ENCODE data around the gene COMMD9.

Gene COMMD9

DNA sequence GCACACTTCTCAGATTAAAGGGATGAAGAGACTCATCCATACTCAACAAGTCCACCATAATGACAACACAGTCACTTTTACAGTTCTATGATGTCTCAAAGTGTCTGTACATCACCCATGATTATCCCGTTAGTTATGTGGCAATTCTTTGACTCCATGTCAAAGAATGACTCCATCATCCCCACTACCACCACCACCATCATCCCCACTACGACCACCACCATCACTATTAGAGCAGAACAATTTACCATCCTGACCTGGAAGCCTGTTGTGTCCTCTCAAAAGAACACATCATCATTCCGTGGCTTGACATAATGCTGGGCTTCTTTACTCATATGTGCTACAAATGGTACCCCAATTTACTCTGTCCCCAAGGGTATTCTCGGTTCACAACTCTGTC, 20.6 kb upstream of the COMMD9 start:
- DNase-seq (ENCODE audit: low read depth), result no peak
- TF ChIP-seq, protein P1, sequence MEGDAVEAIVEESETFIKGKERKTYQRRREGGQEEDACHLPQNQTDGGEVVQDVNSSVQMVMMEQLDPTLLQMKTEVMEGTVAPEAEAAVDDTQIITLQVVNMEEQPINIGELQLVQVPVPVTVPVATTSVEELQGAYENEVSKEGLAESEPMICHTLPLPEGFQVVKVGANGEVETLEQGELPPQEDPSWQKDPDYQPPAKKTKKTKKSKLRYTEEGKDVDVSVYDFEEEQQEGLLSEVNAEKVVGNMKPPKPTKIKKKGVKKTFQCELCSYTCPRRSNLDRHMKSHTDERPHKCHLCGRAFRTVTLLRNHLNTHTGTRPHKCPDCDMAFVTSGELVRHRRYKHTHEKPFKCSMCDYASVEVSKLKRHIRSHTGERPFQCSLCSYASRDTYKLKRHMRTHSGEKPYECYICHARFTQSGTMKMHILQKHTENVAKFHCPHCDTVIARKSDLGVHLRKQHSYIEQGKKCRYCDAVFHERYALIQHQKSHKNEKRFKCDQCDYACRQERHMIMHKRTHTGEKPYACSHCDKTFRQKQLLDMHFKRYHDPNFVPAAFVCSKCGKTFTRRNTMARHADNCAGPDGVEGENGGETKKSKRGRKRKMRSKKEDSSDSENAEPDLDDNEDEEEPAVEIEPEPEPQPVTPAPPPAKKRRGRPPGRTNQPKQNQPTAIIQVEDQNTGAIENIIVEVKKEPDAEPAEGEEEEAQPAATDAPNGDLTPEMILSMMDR (IDR thresholded peaks at IDR 0.05; ENCODE audit: control insufficient read depth, insufficient read depth, low read depth, low read length, missing control alignments), result no peak
- no peak overlapping the region for H3K4me3 ChIP-seq (ENCODE audit: control insufficient read depth, low read depth, low read length)

DNA sequence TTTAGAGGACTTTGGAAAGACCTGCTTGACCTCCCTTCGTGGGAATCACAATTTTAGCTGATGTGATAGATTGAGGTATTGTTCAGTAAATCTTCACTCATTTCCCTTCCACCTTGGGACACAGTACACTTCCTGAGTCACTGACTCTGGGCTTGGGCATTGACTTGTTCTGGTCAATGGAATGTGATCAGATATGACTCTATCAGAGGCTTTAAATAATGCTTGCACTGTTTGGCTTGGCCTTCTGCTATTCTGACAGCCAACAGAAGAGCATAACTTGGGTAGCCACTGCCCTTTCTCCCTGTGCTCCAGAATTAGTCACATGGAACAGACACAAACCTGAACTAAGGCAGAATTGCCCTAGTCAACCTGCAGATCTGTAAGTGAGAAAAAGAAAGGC, 19.4 kb upstream of the COMMD9 start:
- DNase-seq (ENCODE audit: low read depth), result no peak
- H3K4me3 ChIP-seq (ENCODE audit: control insufficient read depth, low read depth, low read length), result no peak overlapping the region
- TF ChIP-seq, protein P1 (IDR thresholded peaks at IDR 0.05; ENCODE audit: control insufficient read depth, insufficient read depth, low read depth, low read length, missing control alignments), result no peak

DNA sequence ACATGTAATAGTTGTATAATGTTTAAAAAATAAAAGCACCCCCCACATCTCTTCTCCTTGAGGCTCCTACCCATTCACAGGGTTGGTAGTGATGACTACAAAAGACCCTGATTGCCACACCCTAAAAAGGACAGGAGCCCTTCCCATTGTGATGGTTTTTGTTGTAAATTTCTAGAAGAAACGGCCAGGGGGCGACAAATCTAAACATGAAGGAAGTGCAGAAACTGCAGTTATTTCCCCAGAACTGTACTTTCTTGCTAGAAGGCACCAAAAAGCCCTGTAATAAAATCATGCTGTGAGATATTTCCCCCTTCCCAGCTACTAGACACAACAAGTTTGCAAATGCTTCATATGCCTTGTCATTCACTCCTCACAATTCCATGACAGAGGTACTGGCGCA, 17.7 kb upstream of the COMMD9 start:
- TF ChIP-seq, protein P1 (IDR thresholded peaks at IDR 0.05; ENCODE audit: control insufficient read depth, insufficient read depth, low read depth, low read length, missing control alignments), result peak; percentile 49
- no peak overlapping the region for H3K4me3 ChIP-seq (ENCODE audit: control insufficient read depth, low read depth, low read length)
- DNase-seq (ENCODE audit: low read depth), result no peak

DNA sequence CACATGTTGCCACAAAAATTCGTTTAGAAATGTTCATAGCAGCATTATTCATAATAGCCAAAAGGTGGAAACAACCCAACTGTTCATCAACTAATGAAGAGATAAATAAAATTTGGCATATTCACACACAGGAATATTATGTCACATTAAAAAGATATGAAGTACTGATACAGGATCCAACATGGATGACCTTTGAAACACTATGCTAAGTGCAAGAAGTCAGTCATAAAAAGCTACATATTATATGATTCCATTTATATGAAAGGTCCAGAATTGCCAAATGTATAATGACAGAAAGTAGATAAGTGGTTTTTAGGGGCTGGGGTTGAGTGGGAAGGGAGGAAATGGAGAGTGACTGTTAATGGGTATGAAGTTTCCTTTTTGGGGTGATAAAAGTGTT, 15.8 kb upstream of the COMMD9 start:
- TF ChIP-seq, protein P1 (IDR thresholded peaks at IDR 0.05; ENCODE audit: control insufficient read depth, insufficient read depth, low read depth, low read length, missing control alignments), result no peak
- no peak for DNase-seq (ENCODE audit: low read depth)
- H3K4me3 ChIP-seq (ENCODE audit: control insufficient read depth, low read depth, low read length), result no peak overlapping the region

DNA sequence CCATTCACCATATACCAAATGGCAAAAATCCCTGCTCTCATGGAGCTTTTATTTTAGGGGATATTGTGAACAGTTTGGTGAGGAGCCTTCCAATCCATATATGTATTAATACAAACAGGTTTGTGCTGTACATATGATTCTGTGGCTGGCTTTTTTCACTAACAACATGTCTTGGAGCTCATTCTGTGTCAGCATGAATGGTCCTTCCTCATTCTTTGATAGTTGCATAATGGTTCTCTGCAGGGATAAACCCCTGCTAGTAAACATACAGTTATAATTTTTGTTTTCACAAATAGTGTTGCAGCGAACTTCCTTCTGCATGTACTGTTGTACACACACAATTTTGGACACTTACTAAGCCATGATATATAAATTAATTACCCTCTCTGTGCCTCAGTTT, 15.1 kb upstream of the COMMD9 start:
- no peak overlapping the region for H3K4me3 ChIP-seq (ENCODE audit: control insufficient read depth, low read depth, low read length)
- DNase-seq (ENCODE audit: low read depth), result no peak
- TF ChIP-seq, protein P1 (IDR thresholded peaks at IDR 0.05; ENCODE audit: control insufficient read depth, insufficient read depth, low read depth, low read length, missing control alignments), result no peak

DNA sequence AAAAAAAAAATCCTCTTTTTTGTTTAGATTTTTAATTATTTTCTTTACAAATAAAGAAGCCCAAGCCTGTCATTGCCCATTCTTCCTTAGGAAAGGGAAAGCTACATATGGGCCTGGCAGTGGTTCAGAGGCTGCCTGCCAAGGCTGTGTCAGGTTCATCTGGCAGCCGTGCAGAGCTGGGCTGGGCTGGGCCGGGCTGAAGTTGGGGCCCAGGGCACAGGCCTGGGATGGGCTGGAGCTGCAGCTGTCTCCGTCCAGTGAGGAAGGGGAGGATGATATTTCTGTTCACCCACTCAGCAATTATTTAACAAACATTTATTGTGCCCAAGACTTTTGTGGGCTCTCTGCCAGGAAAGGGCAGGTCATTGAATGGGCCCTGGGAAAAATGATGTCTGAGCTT, 11.4 kb upstream of the COMMD9 start:
- no peak overlapping the region for H3K4me3 ChIP-seq (ENCODE audit: control insufficient read depth, low read depth, low read length)
- TF ChIP-seq, protein P1 (IDR thresholded peaks at IDR 0.05; ENCODE audit: control insufficient read depth, insufficient read depth, low read depth, low read length, missing control alignments), result no peak
- no peak for DNase-seq (ENCODE audit: low read depth)

Data from AG09309 (cell line).